ENCODE data around the gene RCSD1.
"Not testable (repeated sequence)": the region's sequence is repeated elsewhere in the genome, so short reads cannot be mapped to it uniquely, and the experiment has no call there.

RCSD1 gene, protein sequence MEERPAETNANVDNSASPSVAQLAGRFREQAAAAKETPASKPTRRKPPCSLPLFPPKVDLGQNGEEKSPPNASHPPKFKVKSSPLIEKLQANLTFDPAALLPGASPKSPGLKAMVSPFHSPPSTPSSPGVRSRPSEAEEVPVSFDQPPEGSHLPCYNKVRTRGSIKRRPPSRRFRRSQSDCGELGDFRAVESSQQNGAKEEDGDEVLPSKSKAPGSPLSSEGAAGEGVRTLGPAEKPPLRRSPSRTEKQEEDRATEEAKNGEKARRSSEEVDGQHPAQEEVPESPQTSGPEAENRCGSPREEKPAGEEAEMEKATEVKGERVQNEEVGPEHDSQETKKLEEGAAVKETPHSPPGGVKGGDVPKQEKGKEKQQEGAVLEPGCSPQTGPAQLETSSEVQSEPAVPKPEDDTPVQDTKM

DNA sequence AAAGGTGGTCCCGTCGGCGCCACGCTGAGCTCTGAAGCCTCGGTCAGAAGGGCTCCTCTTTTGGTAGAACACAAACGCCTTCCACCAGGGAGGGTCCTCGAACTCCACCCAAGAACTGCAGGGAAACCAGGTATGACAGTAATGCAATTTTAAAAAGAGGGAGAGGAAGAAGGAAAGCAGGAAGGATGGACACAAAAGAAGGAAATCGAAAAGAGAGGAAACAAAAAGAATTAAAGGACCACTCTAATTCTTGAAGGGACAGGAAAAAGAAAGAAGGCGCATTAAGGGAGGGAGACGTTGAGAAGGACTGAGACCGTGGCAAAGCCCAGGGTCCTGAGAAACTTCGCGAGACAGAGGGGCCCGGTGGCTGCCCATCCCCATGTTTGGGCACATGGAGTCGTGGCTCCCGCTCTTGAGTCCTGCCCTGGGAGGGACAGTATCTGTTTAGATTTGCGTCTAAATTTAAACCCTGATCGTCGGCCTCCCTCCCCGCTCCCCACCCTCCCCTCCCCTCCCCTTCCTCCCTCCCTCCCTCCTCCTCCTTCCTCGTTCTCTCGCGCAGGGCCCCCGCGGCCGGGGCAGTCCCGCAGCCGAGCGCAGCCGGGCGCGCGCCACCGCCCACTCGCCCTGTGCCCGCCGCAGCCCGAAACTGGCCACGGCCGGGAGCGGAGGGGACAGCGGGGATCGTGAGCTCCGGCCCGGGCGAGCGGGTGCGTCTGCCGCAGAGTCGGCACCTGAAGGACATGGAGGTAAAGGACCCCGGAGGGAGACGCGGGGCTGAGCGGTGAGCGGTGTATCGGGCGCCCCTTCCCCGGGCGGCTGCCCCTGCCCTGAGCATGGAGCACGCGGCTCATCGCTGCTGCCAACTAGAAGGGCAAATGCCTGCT is at the start of gene RCSD1:
Gene RCSD1 (plus strand): TSS at position 552 of the 887 bp plus-strand sequence. CDS start 192 bp downstream, at position 744.
- no peak for DNase-seq (ENCODE audit: low spot score)

DNA sequence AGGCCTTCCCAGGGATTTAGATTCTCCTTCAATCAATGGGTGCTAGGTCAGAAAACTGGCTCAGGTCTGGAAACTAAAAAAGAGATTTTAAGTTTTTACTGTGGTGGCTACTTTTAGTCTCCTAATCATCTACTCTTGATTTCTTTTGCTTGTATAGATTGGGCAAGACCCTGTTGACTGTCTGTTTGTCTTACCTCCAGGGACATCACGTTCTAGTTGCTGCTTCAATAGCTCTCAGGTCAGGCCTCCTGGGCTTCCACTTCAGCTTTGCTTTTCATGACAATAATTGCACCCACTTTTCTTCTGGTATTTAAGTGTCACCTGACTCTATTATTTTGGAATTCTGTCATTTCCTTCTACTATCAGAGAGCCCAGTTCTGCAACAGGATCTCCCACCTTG is 48.0 kb upstream of the RCSD1 start:
- no peak for DNase-seq (ENCODE audit: low spot score)

DNA sequence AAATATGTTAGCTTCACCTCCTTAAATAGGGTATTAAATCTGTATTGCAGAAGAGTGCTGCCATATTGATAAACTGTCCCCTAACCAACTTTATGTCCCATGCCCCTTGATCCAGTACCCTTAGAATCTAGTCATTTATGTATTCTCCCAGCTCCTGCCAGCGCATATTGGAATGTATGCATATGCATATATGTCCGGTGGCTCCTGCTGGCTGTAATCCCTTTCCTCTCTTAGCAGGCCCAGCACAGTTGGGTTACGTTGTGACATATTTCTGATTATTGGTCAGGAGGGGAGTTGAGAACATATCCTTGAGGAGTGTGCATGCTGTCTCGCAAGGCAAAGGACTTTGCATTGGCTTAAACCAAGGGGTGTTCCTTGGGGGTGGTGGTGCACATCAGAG is 47.3 kb upstream of the RCSD1 start:
- DNase-seq (ENCODE audit: low spot score), result no peak

DNA sequence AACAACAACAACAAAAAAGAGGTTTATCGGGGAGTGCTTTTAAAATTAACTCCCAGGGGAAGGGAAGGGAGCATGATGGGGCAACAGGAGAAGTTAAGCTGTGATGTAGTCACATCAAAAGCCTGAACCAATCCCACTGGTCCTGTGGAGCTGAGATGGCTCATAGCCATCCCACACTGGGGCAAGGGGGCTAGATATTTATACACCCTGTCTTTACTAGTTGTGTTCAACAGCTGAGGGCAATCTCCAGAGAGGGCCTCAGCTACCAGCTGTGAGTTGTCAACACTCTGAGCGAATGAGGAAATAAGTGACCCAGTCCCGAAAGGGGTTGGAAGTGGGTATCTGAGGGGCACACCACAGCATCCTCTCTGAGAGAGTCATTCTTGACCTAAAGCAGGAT is 45.5 kb upstream of the RCSD1 start:
- DNase-seq (ENCODE audit: low spot score), result no peak

DNA sequence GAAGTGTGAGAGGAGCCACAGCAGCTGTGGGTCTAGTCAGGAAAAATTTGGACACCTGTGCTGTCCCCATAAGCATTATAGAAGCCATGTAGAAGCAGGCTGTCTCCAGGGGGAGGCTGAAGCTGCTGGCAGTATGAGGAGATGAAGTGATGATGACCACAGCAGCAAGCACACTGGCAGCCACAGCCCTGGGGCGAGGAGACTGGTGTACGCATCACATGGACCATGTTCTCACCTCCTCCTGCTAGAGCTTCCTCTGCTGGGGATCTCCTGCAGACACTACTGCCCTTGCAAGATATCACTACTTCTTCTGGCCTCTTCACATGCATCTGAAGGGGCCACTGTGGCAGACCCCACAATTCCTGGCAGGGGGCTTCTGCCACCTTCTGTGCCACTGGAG is 42.7 kb upstream of the RCSD1 start:
- DNase-seq (ENCODE audit: low spot score), result no peak

DNA sequence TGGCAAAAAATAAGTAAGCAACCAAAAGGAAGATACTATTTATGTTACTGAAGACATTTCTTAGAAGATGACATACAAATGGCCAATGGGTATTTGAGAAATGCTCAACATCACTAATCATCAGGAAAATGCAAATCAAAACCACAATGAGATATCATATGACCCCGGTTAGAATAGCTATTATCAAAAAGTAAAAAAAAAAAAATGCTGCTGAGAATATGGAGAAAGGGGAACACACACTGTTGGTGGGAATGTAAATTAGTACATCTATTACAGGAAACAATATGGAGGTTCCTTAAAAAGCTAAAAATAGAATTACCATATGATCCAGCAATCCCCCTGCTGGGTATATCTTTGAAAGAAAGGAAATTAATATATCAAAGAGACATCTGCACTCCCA is 42.2 kb upstream of the RCSD1 start:
- DNase-seq (ENCODE audit: low spot score), result no peak

DNA sequence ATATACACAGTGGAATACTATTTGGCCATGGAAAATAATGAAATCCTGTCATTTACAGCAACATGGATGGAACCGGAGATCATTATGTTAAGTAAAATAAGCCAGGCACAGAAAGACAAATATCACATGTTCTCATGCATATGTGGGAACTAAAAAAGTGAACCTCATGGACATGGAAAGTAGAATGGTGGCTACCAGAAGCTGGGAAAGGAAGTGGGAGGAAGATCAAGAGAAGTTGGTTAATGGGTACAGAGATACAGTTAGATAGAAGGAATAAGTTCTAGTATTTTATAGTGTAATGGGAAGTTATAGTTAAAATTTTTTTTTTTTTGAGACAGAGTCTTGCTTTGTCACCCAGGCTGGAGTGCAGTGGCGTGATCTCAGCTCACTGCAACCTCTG is 41.7 kb upstream of the RCSD1 start:
- DNase-seq (ENCODE audit: low spot score), result no peak

DNA sequence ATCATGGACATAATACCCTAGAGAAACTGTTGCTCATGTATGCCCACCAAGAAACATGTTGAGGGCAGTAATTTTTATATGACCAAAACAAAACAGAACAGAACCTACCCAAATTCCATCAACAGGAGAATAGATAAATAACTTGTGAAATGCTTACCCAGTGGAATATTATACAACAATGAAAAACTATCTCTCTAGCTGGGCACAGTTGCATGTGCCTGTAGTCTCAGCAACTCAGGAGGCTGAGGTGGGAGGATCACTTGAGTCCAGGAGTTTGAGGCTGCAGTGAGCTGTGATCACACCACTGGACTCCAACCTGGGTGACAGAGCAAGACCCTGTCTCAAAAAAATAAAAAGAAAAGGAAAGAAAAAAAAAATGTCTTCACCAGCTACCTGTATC is 37.6 kb upstream of the RCSD1 start:
- DNase-seq (ENCODE audit: low spot score), result no peak

DNA sequence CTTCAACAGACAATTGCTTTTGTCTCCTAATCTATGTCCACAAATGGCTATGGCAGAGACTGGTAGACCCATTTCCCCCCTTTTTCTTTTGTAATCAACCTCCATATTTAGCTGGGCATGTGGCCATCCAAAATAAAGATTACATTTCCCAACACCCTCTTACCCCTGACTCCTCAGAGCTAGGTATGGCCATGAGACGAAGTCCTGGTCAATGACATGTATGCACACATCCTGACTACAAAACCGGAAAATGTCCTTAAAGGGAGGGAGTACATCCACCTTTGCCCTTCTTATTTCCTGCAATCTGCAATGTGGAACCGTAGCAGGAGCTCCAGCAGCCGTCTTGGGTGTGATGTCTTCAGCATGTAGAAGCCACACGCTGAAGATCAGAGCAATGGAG is 36.2 kb upstream of the RCSD1 start:
- no peak for DNase-seq (ENCODE audit: low spot score)

DNA sequence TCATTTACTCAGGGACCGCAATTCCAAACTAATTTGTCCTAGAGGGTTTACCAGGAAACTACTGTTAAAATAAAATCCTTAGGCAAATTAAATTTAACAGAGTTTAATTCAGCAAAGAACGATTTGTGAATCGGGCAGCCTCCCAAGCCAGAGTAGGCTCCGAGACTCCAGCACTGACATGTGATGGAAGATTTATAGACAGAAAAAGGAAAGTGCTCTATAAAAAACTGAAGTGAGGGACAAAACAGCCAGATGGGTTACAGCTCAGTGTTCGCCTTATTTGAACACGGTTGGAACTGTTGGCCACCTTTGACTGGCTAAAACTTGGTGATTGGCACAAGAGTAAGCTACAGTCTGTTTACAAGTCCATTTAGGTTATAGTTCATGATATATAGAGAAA is 35.2 kb upstream of the RCSD1 start:
- no peak for DNase-seq (ENCODE audit: low spot score)

DNA sequence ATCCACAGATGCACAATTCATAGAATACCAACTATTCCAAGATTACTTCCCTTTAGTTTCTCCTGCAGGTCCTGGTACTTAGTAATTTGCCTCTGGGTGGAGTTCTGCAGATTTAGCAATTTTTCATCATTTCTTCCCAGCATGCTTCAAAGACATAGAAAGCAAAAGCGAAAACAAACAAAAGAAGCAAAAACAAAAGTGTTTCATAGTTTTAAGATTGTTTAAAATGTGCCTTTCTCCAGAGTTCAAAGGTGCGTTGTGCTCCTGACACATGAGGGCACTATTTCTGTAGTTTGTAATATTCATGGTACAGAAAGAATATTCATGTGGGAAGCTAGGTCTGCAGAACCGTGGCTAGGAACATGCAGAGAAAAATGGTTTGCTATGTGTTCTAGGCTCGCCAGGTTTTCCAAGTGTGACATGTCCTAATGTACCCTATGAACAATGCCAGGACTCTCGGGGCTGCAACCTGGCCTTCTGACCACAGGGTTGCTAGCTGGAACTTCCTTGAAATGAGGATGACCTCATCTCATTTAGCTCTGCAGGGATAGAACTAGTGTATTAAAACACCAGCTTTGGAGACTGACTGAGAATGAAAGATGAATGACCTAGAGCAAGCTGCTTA is 30.0 kb upstream of the RCSD1 start:
- DNase-seq (ENCODE audit: low spot score), result no peak

DNA sequence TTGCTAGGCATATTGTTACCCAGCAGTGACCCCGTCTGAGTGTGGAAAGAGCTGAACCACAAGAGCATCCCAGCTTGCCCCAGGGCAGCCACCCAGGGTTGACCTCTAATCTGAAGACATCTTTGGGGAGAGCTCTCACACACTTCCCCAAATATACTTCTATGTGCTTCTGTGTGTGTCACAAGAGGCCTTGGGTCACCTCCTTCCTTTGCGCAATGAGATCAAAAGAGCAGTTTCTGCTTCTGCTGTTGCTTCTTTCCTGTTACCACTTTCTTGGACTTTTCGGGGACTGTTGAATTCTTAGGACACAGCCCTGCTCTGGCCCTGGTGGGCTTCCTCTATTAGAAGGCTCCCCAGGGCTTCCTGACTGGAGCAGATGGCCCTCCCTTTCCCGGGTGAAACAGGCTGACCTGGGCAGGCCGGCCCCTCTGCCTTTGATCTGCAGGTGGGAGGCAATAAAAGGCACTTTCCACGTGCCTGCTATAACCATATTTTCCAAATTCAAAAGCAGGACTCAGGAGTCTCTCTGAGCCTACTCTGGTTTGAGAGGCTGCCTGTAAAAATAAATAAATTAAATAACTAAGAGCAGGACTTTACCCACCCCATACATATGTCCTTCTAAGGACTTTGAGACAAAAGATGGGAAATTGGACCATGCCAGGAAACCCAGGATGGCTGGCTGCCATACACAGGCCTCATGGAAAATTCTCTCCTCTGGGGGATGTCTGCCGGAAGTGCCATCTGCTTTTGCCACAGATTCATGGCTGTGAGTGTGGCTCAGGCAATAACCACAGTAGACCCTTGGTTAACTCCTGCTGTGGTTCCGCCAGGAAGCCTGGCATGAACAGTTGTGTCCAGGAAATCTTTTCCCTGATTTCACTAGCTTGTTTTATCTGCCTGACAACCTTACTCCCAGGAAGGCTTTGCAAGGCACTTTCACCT is 28.3 kb upstream of the RCSD1 start:
- no peak for DNase-seq (ENCODE audit: low spot score)

DNA sequence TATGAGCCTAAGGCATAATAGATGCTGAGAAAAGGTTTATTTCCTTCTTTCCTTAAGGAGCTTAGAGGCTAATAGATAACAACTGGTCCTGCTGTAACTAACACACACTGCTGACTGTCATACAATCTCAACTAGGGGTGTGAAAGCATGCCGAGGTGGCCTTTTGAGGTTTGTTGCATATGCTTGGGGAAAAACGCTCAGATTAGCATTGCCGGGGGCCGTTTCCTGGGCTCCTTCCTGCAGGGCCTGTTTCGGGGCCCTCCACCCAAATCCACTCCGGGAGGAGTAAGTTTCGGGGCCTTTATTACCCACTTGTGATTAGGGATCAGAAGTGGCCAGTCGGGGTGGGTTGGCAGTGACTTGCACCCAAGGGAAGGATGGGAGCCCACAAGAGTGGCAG is 27.2 kb upstream of the RCSD1 start:
- DNase-seq (ENCODE audit: low spot score), result no peak

DNA sequence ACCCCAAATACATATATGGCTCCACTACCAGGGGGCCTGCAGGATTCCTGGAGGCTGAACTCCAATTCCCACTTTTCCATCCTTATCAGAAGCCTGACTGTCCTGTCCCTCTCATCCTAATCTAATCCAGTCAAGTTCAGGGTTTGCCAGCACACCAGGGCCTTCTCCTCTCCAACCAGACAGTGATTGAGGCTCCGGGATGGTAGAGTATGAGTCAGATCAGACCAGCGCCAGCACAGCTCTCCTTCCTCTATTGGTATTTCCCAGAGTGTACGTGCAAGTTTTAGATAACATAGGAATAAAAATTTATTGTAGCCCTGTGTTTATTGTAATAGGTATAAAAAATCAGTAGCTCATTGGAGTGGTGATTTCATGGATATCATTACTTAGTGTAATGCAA is 24.5 kb upstream of the RCSD1 start:
- DNase-seq (ENCODE audit: low spot score), result no peak

DNA sequence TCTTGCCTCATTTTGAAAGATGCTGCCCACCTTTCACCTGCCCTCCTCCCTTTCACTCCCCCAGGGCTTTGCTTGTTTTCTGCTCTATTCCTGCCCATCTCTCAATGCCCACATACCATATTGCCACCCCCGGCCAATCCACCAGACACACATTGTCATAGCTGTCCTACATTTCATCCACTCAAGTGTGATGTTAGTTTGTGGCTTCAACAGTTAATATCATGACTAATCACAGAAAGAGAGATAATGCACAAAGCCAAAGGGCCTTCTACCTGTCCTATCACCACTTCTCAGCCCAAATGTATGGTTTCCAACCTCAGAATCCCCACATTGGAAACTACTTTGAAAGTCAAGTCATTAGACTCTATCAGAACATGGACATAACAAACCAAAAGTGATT is 18.0 kb upstream of the RCSD1 start:
- no peak for DNase-seq (ENCODE audit: low spot score)

DNA sequence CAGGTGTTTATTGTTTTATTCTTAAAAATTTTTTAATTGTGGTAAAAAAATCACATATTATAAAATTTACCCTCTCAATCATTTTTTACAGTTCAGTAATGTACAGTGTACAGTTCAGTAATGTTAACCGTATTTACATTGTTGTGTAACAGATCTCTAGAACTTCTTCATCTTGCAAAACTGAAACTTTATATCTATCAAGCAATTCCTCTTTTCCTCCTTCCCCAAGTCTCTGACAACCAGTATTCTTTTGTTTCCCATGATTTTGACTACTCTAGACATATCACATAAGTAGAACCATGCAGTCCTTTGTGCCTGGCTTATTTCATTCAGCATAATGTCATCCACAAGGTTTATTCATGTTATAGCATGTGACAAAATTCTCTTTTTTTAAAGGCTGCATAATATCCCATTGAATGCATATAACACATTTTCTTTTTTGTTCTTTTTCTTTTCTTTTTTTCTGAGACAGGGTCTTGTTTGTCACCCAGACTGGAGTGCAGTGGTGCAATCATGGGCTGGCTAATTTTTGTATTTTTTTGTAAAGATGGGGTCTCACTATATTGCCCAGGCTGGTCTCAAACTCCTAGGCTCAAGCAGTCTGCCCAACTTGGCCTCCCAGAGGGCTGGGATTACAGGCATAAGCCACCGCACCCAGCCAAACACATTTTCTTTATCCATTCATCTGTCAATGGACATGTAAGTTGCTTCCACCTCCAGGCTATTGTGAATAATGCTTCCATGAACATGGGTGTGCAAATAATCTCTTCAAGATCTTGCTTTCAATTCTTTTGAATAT is 17.2 kb upstream of the RCSD1 start:
- no peak for DNase-seq (ENCODE audit: low spot score)

DNA sequence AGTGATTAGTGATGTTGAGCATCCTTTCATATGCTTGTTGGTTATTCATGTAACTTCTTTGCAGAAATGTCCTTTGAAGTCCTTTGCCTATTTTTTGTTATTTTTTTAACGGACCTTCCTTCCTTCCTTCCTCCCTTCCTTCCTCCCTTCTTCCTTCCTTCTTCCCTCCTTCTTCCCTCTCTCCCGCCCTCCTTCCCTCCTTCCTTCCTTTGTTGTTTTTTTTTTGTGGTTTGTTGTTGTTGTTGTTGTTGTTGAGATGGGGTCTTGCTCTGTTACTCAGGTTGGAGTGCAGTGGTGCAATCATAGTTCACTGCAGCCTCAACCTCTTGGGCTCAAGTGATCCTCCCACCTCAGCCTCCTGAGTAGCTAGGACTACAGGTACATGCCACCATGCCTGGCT is 16.0 kb upstream of the RCSD1 start:
- not testable (repeated sequence) for DNase-seq (ENCODE audit: low spot score)

DNA sequence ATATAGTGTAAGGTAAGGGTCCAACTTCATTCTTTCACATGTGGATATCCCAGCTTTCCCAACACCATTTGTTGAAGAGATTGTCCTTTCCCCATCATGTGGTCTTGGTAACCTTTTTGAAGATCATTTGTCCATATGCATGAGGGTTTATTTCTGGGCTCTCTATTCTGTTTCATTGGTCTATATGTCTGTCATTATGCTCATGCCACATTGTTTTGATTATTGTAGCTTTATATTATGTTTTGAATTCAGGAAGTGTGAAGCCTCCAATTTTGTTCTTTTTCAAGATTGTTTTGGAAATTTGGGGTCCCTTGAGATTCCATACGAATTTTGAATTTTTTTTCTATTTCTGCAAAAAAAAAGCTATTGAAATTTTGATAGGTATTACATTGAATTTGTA is 15.2 kb upstream of the RCSD1 start:
- DNase-seq (ENCODE audit: low spot score), result no peak

DNA sequence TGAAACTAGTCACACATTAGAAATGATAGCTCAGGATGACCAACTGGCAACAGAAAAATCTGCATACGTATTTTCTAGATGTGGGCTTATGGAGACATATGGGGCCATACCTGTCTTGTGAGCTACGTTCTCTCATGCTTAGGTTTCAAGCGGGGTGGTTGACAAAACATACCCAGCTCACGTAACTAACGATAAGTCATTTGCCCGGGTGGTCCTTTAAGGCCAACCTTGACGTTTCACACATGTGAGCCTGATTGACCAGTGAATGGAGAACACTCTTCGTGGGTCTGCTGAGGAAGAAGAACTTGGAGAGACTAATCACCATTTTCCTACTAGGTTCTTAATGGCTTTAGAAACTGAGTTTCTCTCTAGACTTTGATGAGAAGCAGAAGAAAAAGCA is 13.5 kb upstream of the RCSD1 start:
- no peak for DNase-seq (ENCODE audit: low spot score)

DNA sequence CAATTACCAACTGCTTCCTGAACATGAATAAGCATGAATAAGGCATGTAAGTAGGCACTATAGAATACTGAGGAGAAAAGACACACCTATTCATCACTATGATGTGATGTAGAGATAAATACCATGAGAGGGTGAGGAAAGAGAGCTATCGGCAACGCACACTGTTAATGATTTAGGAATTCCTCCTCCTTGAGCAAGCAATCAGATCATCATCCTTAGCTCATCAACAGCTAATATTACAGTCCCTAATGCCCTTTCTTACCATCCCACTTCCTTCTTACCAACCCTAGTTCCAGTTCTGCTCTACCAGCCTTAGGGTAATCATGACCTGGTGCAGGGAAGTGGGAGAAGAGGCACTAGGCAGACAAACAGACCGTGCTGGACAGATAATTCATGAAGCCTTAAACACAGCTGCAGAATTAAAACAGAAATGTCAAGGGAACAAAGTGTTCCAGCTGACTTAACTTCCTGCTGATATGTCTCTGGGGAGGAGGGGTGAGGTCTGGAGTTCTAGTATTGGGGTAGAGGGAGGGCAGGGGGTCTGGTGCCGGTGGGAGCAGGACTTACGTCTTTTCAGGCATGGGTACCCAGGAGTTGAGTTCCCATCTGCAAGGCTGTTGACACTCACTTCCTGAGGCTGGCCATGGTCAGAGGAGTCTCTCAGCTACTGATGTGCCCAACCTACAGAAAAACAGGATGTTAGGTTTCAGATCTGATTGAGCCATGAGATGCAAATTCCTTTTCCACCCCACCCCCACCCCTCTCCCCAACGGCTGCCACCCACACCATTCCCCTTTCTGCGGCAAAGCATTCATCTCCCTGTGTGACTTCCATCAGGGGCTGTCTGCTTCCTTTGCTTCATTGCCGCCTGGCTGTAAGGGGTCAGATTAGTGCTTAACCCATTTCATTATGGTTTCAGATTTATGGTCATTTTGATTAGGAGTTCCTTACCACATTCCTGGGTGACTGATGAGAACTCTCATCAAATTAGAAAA is 12.6 kb upstream of the RCSD1 start:
- no peak for DNase-seq (ENCODE audit: low spot score)
